ENCODE measurements around the gene PRDM12.

DNA sequence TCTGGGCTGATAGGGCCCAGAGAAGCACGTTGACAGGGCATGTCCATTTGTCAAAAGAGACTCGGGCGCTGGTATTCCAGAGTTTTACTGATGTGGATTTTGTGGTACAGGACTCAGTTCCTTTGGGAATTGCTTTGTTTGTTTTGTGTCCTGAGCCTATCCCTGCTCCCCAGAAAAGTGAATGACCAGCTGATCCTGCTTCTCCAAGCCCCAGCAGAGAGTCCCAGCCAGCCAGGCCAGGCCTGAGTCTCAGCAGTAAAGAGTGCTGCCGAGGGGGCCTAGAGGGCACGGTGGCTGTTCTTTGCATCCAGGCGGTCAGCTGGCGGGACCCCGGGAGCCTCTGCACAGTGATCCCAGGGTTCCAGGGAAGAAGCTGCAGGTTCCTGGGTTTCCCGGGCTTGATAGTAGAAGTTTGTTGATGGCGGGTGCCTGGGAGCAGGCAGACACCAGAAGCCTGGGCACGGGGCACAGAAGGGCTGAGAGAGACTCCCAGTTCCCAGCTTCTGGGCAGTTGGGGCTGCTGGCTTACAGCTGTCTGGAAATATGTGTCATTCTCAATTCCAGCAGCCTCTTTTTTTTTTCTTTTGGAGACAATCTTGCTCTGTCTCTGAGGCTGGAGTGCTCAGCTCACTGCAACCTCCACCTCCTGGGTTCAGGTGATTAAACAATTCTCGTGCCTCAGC is 8.7 kb downstream of the PRDM12 start:
- TF ChIP-seq GATA2 (IDR thresholded peaks at IDR 0.05; ENCODE audit: low read depth, low read length) (no peak; the same call in 1 of the 2 replicates), GATA3 (IDR thresholded peaks at IDR 0.05; ENCODE audit: low read depth, low read length) (no peak)
